Measurements from ENCODE around the gene CTSD.

Gene CTSD

DNA sequence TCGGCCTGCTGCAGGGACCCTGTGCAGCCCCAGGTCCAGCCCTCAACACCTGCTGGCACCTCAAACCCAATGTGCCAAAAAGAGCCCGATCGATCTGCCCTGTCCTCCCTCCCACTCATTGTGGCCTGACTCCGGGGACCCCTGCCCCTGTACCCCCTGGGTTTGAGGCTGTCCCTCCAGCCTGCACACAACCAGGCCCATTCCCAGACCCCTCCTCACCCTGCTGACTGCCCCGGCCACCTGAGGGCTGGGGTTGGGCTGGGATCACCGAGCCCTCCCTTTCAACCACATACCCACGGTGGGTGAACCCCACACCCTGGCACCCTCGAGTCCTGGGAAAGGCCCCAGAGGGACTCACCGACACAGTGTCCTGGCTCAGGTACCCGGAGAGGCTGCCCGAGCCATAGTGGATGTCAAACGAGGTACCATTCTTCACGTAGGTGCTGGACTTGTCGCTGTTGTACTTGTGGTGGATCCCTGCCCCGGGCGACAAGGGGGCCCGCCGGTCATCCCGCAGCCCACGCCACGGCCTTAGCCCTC lies 5.0 kb downstream of the CTSD start:
- no peak for TF ChIP-seq SIN3A (IDR thresholded peaks at IDR 0.05; ENCODE audit: borderline replicate concordance, insufficient read depth, low read length)
- TF ChIP-seq POLR2AphosphoS5 (IDR thresholded peaks at IDR 0.05; ENCODE audit: low read depth, low read length): no peak
- no peak for TF ChIP-seq FOXP2 (optimal IDR thresholded peaks at IDR 0.05; ENCODE audit: borderline replicate concordance, extremely low read depth, extremely low read length, insufficient read depth)
- TF ChIP-seq, protein P1, sequence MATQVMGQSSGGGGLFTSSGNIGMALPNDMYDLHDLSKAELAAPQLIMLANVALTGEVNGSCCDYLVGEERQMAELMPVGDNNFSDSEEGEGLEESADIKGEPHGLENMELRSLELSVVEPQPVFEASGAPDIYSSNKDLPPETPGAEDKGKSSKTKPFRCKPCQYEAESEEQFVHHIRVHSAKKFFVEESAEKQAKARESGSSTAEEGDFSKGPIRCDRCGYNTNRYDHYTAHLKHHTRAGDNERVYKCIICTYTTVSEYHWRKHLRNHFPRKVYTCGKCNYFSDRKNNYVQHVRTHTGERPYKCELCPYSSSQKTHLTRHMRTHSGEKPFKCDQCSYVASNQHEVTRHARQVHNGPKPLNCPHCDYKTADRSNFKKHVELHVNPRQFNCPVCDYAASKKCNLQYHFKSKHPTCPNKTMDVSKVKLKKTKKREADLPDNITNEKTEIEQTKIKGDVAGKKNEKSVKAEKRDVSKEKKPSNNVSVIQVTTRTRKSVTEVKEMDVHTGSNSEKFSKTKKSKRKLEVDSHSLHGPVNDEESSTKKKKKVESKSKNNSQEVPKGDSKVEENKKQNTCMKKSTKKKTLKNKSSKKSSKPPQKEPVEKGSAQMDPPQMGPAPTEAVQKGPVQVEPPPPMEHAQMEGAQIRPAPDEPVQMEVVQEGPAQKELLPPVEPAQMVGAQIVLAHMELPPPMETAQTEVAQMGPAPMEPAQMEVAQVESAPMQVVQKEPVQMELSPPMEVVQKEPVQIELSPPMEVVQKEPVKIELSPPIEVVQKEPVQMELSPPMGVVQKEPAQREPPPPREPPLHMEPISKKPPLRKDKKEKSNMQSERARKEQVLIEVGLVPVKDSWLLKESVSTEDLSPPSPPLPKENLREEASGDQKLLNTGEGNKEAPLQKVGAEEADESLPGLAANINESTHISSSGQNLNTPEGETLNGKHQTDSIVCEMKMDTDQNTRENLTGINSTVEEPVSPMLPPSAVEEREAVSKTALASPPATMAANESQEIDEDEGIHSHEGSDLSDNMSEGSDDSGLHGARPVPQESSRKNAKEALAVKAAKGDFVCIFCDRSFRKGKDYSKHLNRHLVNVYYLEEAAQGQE (IDR thresholded peaks at IDR 0.05; ENCODE audit: insufficient read depth in 1 of 2, low read depth in 2 of 2, low read length in 2 of 2): no peak
- no peak for TF ChIP-seq TAF1 (IDR thresholded peaks at IDR 0.05; ENCODE audit: borderline replicate concordance, insufficient read depth, low read length)

DNA sequence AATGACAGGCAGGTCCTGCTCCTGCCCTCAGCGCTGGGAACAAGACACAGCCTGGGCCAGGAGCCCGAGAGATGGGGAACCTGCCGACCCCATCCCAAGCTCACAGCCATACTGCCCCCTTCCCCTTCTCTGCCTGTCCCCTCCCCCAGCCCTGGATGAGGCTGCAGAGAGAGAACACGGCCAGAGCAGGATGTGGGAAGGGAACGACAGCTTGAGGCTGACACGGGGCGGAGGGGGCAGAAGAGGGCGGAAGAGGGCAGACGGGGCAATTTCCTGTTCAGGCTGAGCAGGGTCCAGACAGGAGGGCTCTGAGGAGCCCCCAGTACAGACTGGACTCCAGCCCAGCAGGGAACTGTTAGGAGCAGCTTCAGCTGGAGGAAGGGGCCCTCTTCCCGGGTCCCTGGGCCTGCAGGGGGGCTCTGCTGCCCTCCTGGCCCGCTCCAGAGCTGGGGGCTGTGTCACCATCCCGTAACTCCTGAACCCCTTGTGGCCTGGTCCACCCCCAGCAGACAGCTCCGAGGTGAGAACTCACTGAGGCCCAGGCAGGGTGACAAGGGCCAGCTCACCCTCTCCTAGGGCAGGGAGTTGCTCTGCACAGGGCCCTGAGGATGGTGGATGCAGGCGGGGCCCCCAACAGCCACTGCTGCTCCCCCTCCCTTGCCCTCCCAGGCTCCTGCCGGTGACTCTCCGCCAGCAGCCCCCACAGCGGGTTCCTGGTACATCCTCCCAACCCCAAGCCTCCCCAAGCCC lies 5.7 kb downstream of the CTSD start:
- TF ChIP-seq, protein P1 (IDR thresholded peaks at IDR 0.05; ENCODE audit: insufficient read depth in 1 of 2, low read depth in 2 of 2, low read length in 2 of 2): no peak
- TF ChIP-seq FOXP2 (optimal IDR thresholded peaks at IDR 0.05; ENCODE audit: borderline replicate concordance, extremely low read depth, extremely low read length, insufficient read depth) (no peak), SIN3A (IDR thresholded peaks at IDR 0.05; ENCODE audit: borderline replicate concordance, insufficient read depth, low read length) (no peak), TAF1 (IDR thresholded peaks at IDR 0.05; ENCODE audit: borderline replicate concordance, insufficient read depth, low read length) (0 out of 2 replicates have a peak, but pooled peaks have one; percentile 26), POLR2AphosphoS5 (IDR thresholded peaks at IDR 0.05; ENCODE audit: low read depth, low read length) (no peak)

DNA sequence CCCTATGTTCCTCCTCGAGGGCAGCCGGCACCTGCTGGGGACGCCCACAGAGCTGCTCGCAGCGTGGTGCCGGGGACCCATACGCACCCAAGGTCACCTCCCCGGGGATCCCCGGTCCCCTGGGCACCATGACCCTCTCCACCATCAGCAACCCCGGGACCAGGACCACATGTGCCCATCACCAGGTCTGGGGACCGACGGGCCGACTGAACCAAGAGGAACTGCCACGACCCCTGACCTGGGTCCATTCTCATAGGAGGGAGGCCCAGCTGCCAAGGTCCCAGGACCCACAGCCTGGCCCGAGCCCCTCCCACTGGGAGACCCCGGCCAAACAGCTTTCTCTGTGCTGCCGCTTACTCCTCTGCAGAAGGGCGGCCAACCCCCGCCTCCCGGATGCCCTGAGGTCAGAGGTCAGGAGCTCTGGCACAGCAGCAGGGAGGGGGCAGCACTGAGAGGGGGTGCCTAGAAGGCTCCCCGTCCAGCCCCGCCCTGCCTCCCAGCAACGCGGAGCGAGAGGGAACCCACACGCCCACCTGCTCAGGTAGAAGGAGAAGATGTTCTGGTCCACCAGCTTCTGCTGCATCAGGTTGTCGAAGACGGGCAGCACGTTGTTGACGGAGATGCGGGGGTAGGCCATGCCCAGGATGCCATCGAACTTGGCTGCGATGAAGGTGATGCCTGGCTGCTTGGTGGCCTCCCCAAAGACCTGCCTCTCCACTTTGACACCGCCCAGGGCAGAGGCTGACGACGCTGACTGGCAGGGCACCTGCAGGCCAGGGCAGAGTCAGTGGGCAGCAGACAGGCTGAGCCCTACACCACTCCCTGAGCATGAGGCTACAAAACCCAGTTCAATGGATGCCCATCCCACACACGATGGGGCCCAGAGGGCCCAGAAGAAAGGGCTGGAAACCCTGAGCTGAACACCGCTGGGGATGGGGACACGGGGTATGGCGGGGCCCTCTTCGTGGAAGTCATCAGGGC lies 6.6 kb downstream of the CTSD start:
- TF ChIP-seq TAF1 (IDR thresholded peaks at IDR 0.05; ENCODE audit: borderline replicate concordance, insufficient read depth, low read length) (no peak), SIN3A (IDR thresholded peaks at IDR 0.05; ENCODE audit: borderline replicate concordance, insufficient read depth, low read length) (no peak), FOXP2 (optimal IDR thresholded peaks at IDR 0.05; ENCODE audit: borderline replicate concordance, extremely low read depth, extremely low read length, insufficient read depth) (no peak), POLR2AphosphoS5 (IDR thresholded peaks at IDR 0.05; ENCODE audit: low read depth, low read length) (no peak)
- TF ChIP-seq, protein P1 (IDR thresholded peaks at IDR 0.05; ENCODE audit: insufficient read depth in 1 of 2, low read depth in 2 of 2, low read length in 2 of 2): no peak

DNA sequence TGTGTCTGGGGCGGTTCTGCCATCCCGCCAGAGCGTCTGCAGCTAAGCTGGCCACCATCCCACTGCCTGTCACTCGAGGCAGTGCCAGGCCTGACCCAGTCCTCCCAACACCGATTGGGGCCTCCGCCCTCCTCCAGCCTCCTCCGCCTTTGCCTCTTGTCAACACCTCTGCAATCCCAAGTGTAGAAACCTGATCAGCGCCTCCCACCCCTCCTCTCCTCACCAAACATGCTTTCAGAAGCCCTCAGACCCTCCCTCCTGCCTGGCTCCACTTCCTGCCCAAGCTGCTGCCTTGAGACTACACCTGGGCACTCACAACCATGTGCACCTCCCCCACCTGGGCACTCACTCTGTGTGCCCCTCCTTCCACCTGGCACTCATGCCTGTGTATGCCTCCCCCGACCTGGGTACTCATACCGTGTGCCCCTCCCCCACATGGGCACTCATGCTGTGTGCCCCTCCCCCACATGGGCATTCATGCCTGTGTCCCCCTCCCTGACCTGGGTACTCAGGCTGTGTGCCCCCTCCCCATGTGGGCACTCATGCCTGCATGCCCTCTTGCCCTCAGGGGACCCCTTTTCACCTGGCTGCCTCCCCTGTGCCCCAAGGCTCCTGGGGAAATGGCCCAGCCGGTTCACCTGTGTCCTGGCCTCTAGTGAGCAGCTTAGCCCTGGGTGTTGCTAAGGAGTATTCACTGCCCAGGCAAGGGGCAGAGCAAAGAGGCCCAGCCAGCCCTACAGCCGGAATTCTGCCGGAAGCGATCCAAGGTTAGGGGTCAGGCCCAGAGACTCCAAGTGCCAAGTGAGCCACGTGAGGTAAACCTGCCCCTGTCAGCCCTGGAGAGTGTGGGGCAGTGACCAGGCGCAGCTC lies 7.8 kb downstream of the CTSD start:
- no peak for TF ChIP-seq FOXP2 (optimal IDR thresholded peaks at IDR 0.05; ENCODE audit: borderline replicate concordance, extremely low read depth, extremely low read length, insufficient read depth)
- no peak for TF ChIP-seq POLR2AphosphoS5 (IDR thresholded peaks at IDR 0.05; ENCODE audit: low read depth, low read length)
- TF ChIP-seq, protein P1 (IDR thresholded peaks at IDR 0.05; ENCODE audit: insufficient read depth in 1 of 2, low read depth in 2 of 2, low read length in 2 of 2): no peak
- no peak for TF ChIP-seq SIN3A (IDR thresholded peaks at IDR 0.05; ENCODE audit: borderline replicate concordance, insufficient read depth, low read length)
- TF ChIP-seq TAF1 (IDR thresholded peaks at IDR 0.05; ENCODE audit: borderline replicate concordance, insufficient read depth, low read length): no peak

All from PFSK-1 (cell line).